Activated CD4-positive, alpha-beta memory T cell treated with anti-CD3 and anti-CD28 coated beads for 36 hours (primary cell): ENCODE measurements around the gene TRIM23. TPM values are rescaled to one million over a fixed set of nuclear protein-coding genes. Genes with fewer than 3 reads are reported as not detected.

Source experiments
- CTCF ChIA-PET: fragments of 350-600 bp; sonication (Branson Sonifier 250); formaldehyde crosslinking; loops from one replicate; lab custom pipeline; 2021; ENCODE audit warnings: antibody characterized with exemption, inconsistent platforms; lab: Charles Lee
- POLR2A ChIA-PET: fragments of 350-600 bp; sonication (Branson Sonifier 250); formaldehyde crosslinking; loops from one replicate; lab custom pipeline; 2021; ENCODE audit warnings: antibody characterized with exemption; lab: Charles Lee
- DNase-seq: peaks from one replicate; pipeline ENCODE4 v3.0.0-alpha.2; 2020
- H3K27ac Mint-ChIP-seq: one replicate; pipeline ENCODE4 v1.8.0; 2021; ENCODE audit warnings: mixed read lengths
- H3K27me3 Mint-ChIP-seq: one replicate; pipeline ENCODE4 v1.8.0; 2021; ENCODE audit warnings: mixed read lengths
- H3K36me3 Mint-ChIP-seq: one replicate; pipeline ENCODE4 v1.8.0; 2021; ENCODE audit warnings: mixed read lengths
- H3K4me1 Mint-ChIP-seq: one replicate; pipeline ENCODE4 v1.8.0; 2021; ENCODE audit warnings: low read depth, mixed read lengths
- H3K4me3 Mint-ChIP-seq: one replicate; pipeline ENCODE4 v1.8.0; 2021; ENCODE audit warnings: mild to moderate bottlenecking, mixed read lengths
- H3K9me3 Mint-ChIP-seq: one replicate; pipeline ENCODE4 v1.8.0; 2021; ENCODE audit warnings: mixed read lengths
- intact Hi-C: fragments of 100-400 bp; cut with micrococcal nuclease; formaldehyde crosslinking; loops from one replicate; pipeline ENCODE4 v1.15.1; 2023
- total RNA-seq, 2 experiments: library from RNA; stranded (reverse); gene quantifications; one replicate each; pipeline ENCODE4 v1.2.3, GENCODE V29; 2021

TRIM23 gene
- total RNA-seq, result 1 to 10 TPM; 5.3 to 5.6 TPM

DNA sequence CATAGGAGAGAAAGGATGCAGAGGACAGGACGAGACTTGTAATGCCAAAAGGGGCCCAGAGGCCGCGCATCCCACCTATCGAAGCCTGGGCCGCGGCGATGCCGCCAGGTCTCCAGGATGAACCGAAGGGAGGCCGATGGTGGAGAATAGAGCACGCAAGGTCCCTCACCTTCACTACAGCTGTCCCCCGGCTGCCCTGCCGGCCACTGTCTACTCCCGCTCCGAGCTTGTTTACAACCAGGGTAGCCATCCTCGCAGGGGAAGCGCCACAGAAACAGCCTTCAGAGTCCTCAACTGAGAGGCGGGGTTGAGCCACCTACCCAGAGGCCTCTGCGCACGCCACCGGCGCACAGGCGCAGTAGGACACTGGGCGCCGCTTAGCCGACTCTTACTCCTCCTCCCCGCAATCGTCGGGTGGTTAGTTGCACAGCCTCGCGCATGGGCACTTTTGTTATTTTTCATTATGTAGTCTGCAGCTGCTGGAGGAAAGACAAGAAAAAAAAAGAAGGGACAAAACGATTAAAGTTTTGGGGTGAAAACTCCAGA lies at the start of gene TRIM23:
Gene TRIM23 (minus strand): TSS at position 309 of the 546 bp plus-strand sequence. CDS start 59 bp downstream, at position 250.
- peak; percentile 95 for DNase-seq
- Mint-ChIP-seq H3K4me3 (peak within 1 kb of the TSS; percentile 96), H3K36me3 (no peaks in the 10 kb centered on the region), H3K4me1 (peaks cover 39% of the 10 kb centered on the region), H3K9me3 (no peaks in the 10 kb centered on the region), H3K27ac (peak within 1 kb of the TSS; percentile 96), H3K27me3 (no peaks in the 10 kb centered on the region)
- ChIA-PET CTCF (no interaction called here), POLR2A (interaction anchor here (0.7 to 3.4 kb wide), 4 partner anchors 28 to 302 kb away, joined by 3 to 19 read pairs (median 4); partner anchors contain the start of genes CENPK, ERBIN, NLN and PPWD1)
- intact Hi-C loops, result loop anchor here (1.0 to 10.0 kb wide), 6 partner anchors 61 to 856 kb away; partner anchors contain the start of genes CENPK, CWC27, ERBIN and PPWD1

DNA sequence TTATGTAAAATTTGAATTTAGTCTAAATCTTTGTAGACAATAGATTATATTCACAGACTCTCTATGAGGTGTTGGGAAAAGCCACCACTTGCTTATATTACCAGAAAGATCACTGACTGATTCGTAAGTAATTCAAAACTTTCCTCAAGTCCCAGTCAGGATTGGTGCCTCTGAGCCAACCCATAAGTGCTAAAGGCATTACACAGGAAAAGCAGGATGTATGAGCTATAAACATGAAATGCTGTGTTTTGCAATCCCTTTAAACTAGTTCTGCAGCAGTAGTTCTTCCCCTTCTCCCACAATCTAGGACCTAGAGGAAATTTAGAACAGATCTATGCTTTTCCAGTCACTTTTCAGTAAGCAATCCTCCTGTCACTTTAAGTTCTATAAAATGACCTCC lies 48.7 kb upstream of the TRIM23 start:
- ChIA-PET POLR2A (no interaction called here), CTCF (no interaction called here)
- H3K27ac Mint-ChIP-seq, result peak overlapping the region; percentile 5
- no peaks in the 10 kb centered on the region for H3K9me3 Mint-ChIP-seq
- intact Hi-C loops, result no loop called here
- no peak overlapping the region for H3K4me3 Mint-ChIP-seq
- DNase-seq, result no peak
- no peaks in the 10 kb centered on the region for H3K27me3 Mint-ChIP-seq
- peaks cover 27% of the 10 kb centered on the region for H3K4me1 Mint-ChIP-seq
- H3K36me3 Mint-ChIP-seq, result peaks cover 27% of the 10 kb centered on the region

DNA sequence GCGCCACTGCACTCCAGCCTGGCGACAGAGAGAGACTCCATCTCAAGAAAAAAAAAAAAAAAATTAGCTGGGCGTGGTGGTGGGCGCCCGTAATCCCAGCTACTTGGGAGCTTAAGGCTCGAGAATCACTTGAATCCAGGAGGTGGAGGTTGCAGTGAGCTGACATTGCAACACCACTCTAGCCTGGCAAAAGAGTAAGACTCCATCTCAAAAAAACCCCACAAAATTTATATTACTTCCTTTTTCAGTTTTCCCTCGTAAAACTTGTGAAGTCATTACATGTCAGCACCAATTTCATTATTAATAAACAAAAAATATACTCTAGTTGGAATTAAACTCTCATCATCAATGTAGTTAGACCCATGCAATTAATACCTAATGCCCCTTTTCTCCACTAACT lies 44.6 kb upstream of the TRIM23 start:
- intact Hi-C loops, result no loop called here
- Mint-ChIP-seq H3K4me3 (no peak overlapping the region), H3K36me3 (peaks cover 4% of the 10 kb centered on the region), H3K9me3 (no peaks in the 10 kb centered on the region), H3K27me3 (no peaks in the 10 kb centered on the region), H3K27ac (no peak overlapping the region), H3K4me1 (no peaks in the 10 kb centered on the region)
- ChIA-PET CTCF (no interaction called here), POLR2A (no interaction called here)
- no peak for DNase-seq

DNA sequence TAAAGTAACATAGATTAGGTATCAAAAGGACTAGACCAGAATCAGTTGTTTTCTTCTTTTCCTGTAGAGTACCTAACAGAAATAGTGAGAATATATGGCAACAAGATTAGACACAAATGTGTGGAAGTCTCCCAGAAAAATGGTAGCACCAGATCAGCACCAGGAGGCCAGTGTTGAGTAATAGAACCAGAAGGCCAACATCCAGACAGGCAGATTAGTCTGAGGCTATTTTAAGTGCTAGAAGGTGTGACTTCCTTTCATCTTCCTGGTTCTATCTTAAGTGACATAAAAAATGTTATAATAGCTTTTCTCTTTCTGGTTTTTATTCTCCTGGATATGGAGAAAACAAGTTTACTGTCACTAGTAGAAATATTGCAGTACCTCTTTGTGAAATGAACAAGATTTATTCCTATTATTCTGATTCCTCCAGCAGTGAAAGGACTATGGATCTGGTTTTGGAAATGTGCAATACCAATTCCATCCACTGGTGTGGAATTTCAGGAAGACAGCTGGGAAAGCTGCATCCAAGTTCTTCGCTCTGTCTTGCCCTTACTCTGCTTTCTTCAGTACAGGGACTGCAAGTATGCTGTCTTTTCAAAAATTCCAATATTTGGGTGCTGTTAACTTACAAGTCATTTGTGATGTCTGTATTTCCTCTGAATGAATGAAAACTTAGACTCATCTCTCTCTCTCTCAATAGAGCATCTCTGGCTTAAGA lies 39.8 kb upstream of the TRIM23 start:
- DNase-seq, result no peak
- H3K36me3 Mint-ChIP-seq, result peaks cover 6% of the 10 kb centered on the region
- H3K4me1 Mint-ChIP-seq, result no peaks in the 10 kb centered on the region
- no peak overlapping the region for H3K4me3 Mint-ChIP-seq
- ChIA-PET POLR2A (interaction anchor here (1.4 kb wide), 1 partner anchor 12 kb away, joined by 4 read pairs; no protein-coding TSS in a partner anchor), CTCF (no interaction called here)
- H3K27ac Mint-ChIP-seq, result peak overlapping the region; percentile 42
- no peaks in the 10 kb centered on the region for H3K27me3 Mint-ChIP-seq
- H3K9me3 Mint-ChIP-seq, result no peaks in the 10 kb centered on the region
- intact Hi-C loops, result no loop called here

DNA sequence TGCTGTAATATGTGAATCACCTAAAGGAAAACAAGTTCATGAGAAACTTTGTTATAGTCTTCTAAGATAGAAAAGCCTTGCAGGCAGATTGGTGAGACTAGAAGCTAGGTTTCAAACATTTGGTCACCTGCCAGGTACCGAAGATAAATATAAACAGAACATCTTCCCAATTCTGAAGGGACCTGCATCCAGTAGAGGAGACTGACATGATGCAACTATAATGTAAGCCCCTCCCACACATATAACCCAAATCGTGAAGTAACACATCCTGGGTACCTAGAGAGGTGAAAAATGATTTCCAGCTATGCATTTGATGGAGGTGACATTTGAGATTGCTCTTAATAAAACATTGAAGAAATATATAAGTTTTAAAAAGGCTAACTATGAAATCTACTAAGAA lies 30.6 kb upstream of the TRIM23 start:
- ChIA-PET CTCF (no interaction called here), POLR2A (no interaction called here)
- Mint-ChIP-seq H3K4me1 (no peaks in the 10 kb centered on the region), H3K4me3 (no peak overlapping the region), H3K9me3 (no peaks in the 10 kb centered on the region), H3K27me3 (no peaks in the 10 kb centered on the region), H3K27ac (no peak overlapping the region), H3K36me3 (peaks cover 10% of the 10 kb centered on the region)
- intact Hi-C loops, result no loop called here
- DNase-seq, result no peak

DNA sequence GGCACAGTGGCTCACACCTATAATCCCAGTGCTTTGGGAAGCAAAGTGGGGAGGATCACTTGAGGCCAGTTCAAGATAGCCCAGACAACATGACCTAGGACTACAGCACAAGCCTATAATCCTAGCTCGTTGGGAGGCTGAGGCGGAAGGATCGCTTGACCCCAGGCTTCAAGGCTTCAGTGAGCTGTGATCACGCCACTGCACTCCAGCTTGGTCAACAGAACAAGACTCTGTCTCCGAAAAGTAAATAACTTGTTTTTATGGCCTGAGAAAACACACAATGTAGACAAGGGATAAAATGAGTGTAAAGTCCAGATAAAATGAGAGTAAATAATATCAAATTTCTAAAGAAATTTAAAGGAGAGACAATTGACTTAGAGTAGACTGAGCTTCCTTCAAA lies 27.0 kb upstream of the TRIM23 start:
- Mint-ChIP-seq H3K36me3 (peaks cover 13% of the 10 kb centered on the region), H3K27me3 (no peaks in the 10 kb centered on the region), H3K4me1 (no peaks in the 10 kb centered on the region), H3K27ac (no peak overlapping the region), H3K4me3 (no peak overlapping the region), H3K9me3 (no peaks in the 10 kb centered on the region)
- CTCF ChIA-PET, result no interaction called here
- DNase-seq, result no peak
- POLR2A ChIA-PET, result no interaction called here
- intact Hi-C loops, result no loop called here

DNA sequence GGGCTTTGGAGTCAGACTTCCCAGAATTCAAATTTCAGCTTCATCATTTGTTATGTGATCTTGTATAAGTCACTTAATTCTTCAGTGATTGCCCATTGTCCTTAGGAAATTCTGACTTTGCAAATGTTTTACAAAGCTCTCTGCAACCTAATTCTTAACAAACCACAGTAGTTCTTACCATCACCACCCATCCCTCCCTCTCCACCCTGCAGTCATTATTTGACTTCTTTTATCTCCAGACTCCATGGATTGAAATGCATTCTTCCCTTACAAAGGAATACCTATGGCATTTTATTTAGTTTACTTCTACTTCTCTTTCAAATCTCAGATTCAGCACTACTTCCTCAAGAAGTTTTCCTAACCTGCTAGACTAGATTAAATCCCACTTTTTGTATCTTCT lies 23.8 kb upstream of the TRIM23 start:
- Mint-ChIP-seq H3K27ac (no peak overlapping the region), H3K27me3 (no peaks in the 10 kb centered on the region), H3K36me3 (peaks cover 10% of the 10 kb centered on the region), H3K4me3 (no peak overlapping the region), H3K4me1 (no peaks in the 10 kb centered on the region), H3K9me3 (no peaks in the 10 kb centered on the region)
- CTCF ChIA-PET, result no interaction called here
- POLR2A ChIA-PET, result no interaction called here
- intact Hi-C loops, result no loop called here
- no peak for DNase-seq

DNA sequence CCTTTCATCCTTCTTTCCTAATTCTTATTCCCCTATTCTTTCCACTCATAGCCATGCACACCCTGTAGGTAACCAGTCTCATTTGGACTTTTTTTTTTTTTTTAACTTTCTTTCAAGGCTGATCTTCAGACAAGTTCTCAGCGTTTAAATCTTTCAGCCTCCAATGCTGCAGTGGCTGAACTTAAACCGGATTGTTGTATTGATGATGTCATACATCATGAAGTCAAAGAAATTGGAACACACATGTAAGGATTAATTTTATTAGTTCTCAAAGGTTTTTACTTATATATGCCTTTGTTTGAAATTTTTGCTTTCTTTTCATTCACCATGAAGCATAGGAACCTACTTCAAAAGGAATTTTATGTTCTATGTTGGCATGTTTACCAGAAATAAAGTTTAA lies 22.8 kb upstream of the TRIM23 start:
- Mint-ChIP-seq H3K27me3 (no peaks in the 10 kb centered on the region), H3K27ac (no peak overlapping the region), H3K4me3 (no peak overlapping the region), H3K4me1 (no peaks in the 10 kb centered on the region), H3K36me3 (peaks cover 10% of the 10 kb centered on the region), H3K9me3 (no peaks in the 10 kb centered on the region)
- no peak for DNase-seq
- ChIA-PET CTCF (no interaction called here), POLR2A (no interaction called here)
- intact Hi-C loops, result no loop called here

DNA sequence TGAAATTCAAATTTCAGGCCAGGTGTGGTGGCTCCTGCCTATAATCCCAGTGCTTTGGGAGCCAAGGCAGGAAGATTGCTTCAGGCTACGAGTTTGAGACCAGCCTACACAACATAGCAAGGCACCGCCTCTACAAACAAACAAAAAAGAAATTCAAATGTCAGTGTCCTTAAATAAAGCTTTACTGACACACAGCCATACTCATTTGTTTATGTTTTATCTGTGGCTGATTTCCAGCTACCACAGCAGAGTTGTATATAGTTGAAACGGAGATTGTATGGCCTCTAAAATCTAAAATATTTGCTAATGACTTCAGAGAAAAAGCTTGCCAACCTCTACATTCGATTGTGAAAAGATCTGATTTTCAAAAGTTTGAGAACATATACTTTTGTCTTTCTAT lies 16.1 kb upstream of the TRIM23 start:
- H3K36me3 Mint-ChIP-seq, result peaks cover 20% of the 10 kb centered on the region
- no peaks in the 10 kb centered on the region for H3K9me3 Mint-ChIP-seq
- no peak overlapping the region for H3K4me3 Mint-ChIP-seq
- intact Hi-C loops, result no loop called here
- H3K4me1 Mint-ChIP-seq, result no peaks in the 10 kb centered on the region
- no peak overlapping the region for H3K27ac Mint-ChIP-seq
- CTCF ChIA-PET, result no interaction called here
- POLR2A ChIA-PET, result no interaction called here
- no peaks in the 10 kb centered on the region for H3K27me3 Mint-ChIP-seq
- DNase-seq, result no peak

DNA sequence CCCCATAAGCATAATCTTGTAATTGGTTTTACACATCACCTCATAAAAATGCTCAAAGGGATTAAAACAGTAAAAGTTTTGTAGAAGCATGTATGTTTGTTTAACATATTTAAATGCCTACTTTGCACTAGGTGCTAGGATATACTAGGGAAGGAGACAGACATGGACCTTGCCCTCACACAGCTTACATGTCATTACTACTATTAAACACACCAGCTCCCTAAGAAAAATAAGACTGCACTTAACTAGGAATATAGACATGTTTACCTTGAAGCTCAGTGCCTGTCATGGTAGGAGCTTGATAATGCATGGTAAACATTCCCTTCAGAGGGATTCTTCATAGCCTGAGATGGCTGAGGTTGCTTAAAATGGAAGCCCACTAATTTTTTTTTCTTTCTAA lies 6.8 kb upstream of the TRIM23 start:
- Mint-ChIP-seq H3K36me3 (peaks cover 6% of the 10 kb centered on the region), H3K9me3 (no peaks in the 10 kb centered on the region), H3K4me3 (no peak overlapping the region), H3K27me3 (no peaks in the 10 kb centered on the region), H3K4me1 (peaks cover 21% of the 10 kb centered on the region), H3K27ac (no peak overlapping the region)
- intact Hi-C loops, result no loop called here
- CTCF ChIA-PET, result interaction anchor here (0.5 kb wide), 1 partner anchor 411 kb away, joined by 3 read pairs; no protein-coding TSS in a partner anchor
- POLR2A ChIA-PET, result no interaction called here
- DNase-seq, result no peak

DNA sequence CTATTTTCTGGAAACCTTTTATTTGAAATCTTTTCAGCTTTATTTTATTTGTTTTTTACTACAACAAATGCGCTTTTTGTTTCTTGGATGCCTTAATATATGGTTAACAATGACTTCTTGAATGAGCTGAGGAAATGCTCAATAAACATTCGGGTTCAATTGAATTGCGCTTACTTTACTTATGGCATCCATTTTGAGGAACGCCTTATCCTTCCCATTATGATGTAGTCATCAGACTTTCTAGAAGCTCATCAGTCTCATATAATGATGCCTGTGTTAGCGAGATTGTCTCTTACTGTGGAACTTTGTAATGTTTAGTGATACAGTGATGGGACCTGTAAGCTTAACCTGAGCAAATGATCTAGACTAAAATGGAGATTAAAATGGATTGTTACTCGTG lies 1.6 kb upstream of the TRIM23 start:
- H3K27me3 Mint-ChIP-seq, result no peaks in the 10 kb centered on the region
- DNase-seq, result no peak
- peak overlapping the region; percentile 96 for H3K4me3 Mint-ChIP-seq
- no peaks in the 10 kb centered on the region for H3K9me3 Mint-ChIP-seq
- ChIA-PET CTCF (no interaction called here), POLR2A (interaction anchor here (0.7 to 3.4 kb wide), 2 partner anchors 36 to 62 kb away, joined by 3 to 19 read pairs; partner anchors contain the start of genes CENPK and PPWD1)
- intact Hi-C loops, result loop anchor here (1.0 to 10.0 kb wide), 3 partner anchors 301 to 519 kb away; partner anchors contain the start of genes ERBIN and SREK1
- peaks cover 6% of the 10 kb centered on the region for H3K36me3 Mint-ChIP-seq
- H3K27ac Mint-ChIP-seq, result peak overlapping the region; percentile 96
- peaks cover 40% of the 10 kb centered on the region for H3K4me1 Mint-ChIP-seq
